Caco-2 (cell line): Measurements from ENCODE around the gene PRSS27. TPM values are rescaled to one million over a fixed set of nuclear protein-coding genes. Genes with fewer than 3 reads are reported as not detected.

ENCODE experiments used
- BruUV-seq: library from RNA; stranded (reverse); fragments of 400-500 nt; replicated peaks from 2 replicates; lab custom pipeline; 2021; lab: Mats Ljungman, UMichigan
- CTCF ChIA-PET: fragments of 300-600 bp; sonication (Branson Sonifier 250); formaldehyde crosslinking; loops from one replicate; lab custom pipeline; 2022; ENCODE audit warnings: antibody characterized with exemption; lab: Charles Lee
- POLR2A ChIA-PET: fragments of 300-600 bp; sonication (Branson Sonifier 250); formaldehyde crosslinking; loops from one replicate; lab custom pipeline; 2022; ENCODE audit warnings: antibody characterized with exemption; lab: Charles Lee
- DNase-seq, 2 experiments: peaks; one replicate each; pipeline versions ENCODE4 v3.0.0 to v3.0.0-alpha.2; 2020 to 2022
- H3K27me3 ChIP-seq: replicated peaks from 2 replicates; pipeline ENCODE4 v1.6.0; 2011; ENCODE audit warnings: low read length; ENCODE audit not compliant: control insufficient read depth, insufficient read depth
- H3K36me3 ChIP-seq: 2 replicates; pipeline ENCODE4 v1.5.1; 2011; ENCODE audit warnings: low read length; ENCODE audit not compliant: control insufficient read depth, insufficient read depth
- H3K4me1 ChIP-seq: fragments of 250-450 bp; sonication (Bioruptor Pico); 2 replicates; pipeline ENCODE4 v1.5.1; 2020; ENCODE audit warnings: mild to moderate bottlenecking
- H3K4me3 ChIP-seq: 2 replicates; pipeline ENCODE4 v1.5.1; 2011; ENCODE audit warnings: low read depth, mild to moderate bottlenecking, control low read depth, low read length
- H3K9me3 ChIP-seq: fragments of 250-450 bp; sonication (Bioruptor Pico); 2 replicates; pipeline ENCODE4 v1.5.1; 2020; ENCODE audit warnings: mild to moderate bottlenecking, moderate library complexity
- H3K27ac Mint-ChIP-seq: one replicate; pipeline ENCODE4 v1.8.0; 2022; ENCODE audit warnings: mixed read lengths; ENCODE audit not compliant: unreplicated experiment
- H3K27me3 Mint-ChIP-seq: one replicate; pipeline ENCODE4 v1.8.0; 2022; ENCODE audit warnings: mixed read lengths; ENCODE audit not compliant: insufficient read depth, unreplicated experiment
- H3K36me3 Mint-ChIP-seq: one replicate; pipeline ENCODE4 v1.8.0; 2022; ENCODE audit warnings: mild to moderate bottlenecking, mixed read lengths; ENCODE audit not compliant: insufficient read depth, unreplicated experiment
- H3K4me1 Mint-ChIP-seq: one replicate; pipeline ENCODE4 v1.8.0; 2022; ENCODE audit warnings: low read depth, mixed read lengths; ENCODE audit not compliant: unreplicated experiment
- H3K4me3 Mint-ChIP-seq: one replicate; pipeline ENCODE4 v1.8.0; 2022; ENCODE audit warnings: mild to moderate bottlenecking, moderate library complexity, mixed read lengths; ENCODE audit not compliant: unreplicated experiment
- H3K9me3 Mint-ChIP-seq: one replicate; pipeline ENCODE4 v1.8.0; 2022; ENCODE audit warnings: mixed read lengths; ENCODE audit not compliant: unreplicated experiment
- intact Hi-C: fragments of 100-400 bp; cut with micrococcal nuclease; formaldehyde crosslinking; loops from one replicate; pipeline ENCODE4 v1.10.0; 2022; ENCODE audit not compliant: unreplicated experiment
- total RNA-seq: library from RNA; stranded (reverse); gene quantifications from 2 replicates; pipeline ENCODE4 v1.2.3, GENCODE V29; 2022
- TF ChIP-seq, protein P1 (sequence below), 2 experiments: fragments of 200-600 bp in 1 of 2; IDR thresholded peaks; 1 replicate in 1 of 2; 2 replicates in 1 of 2; pipeline versions ENCODE4 v1.5.1 to v1.8.0; 2011 to 2022; ENCODE audit warnings: antibody characterized with exemption in 1 of 2, control low read depth in 1 of 2, inconsistent platforms in 1 of 2, low read depth in 1 of 2, low read length in 1 of 2, mild to moderate bottlenecking in 1 of 2, moderate library complexity in 1 of 2; ENCODE audit not compliant: insufficient read depth in 1 of 2, severe bottlenecking in 1 of 2, unreplicated experiment in 1 of 2

PRSS27 gene
- total RNA-seq, 1 experiment from 2014 or later = 1.1 TPM

GRCh38 chr16:2664574-2664982, 55.4 kb downstream of the PRSS27 start:
- CTCF ChIA-PET = no interaction called here

DNA sequence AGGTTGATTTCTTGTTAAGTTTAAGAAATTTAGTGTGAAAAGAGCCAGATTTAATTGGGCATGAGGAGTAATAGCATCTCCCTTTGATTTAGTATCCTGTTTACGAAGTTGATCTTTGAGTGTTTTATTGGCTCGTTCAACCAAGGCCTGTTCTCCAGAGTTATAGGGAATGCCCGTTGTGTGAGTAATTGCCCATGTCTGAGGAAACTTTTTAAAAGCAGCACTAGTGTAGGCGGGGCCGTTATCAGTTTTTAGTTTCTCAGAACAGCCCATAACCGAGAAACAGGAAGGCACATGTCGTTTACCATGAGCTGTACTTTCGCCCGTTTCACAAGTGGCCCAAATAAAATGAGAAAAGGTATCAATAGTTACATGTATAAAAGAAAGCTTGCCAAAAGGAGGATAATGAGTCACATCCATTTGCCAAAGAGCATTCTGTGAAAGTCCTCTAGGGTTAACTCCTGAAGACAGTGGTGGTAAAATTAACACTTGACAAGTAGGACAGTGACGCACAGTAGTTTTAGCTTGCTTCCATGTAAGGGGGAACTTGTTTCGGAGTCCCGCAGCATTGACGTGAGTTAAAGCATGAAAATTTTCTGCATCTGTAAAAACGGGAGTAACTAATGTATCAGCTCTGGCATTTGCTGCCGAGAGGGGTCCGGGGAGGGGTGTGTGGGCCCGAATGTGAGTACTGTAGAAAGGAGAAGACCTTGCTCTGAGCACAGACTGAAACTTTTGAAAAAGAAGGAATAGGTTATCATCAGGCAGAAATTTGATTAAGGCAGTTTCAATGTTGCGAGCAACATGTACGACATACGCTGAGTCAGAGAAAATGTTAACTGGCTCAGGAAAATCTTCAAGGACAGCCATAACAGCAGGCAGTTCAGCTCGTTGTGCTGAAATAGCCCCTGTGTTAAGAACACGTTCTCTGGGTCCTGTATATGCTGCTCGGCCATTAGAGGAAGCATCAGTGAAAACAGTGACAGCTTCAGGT, 56.2 kb downstream of the PRSS27 start:
- no peaks in the 10 kb centered on the region for H3K9me3 ChIP-seq
- H3K36me3 Mint-ChIP-seq = peaks cover 18% of the 10 kb centered on the region
- BruUV-seq = no TSS peak
- H3K27me3 Mint-ChIP-seq = no peaks in the 10 kb centered on the region
- TF ChIP-seq, protein P1, sequence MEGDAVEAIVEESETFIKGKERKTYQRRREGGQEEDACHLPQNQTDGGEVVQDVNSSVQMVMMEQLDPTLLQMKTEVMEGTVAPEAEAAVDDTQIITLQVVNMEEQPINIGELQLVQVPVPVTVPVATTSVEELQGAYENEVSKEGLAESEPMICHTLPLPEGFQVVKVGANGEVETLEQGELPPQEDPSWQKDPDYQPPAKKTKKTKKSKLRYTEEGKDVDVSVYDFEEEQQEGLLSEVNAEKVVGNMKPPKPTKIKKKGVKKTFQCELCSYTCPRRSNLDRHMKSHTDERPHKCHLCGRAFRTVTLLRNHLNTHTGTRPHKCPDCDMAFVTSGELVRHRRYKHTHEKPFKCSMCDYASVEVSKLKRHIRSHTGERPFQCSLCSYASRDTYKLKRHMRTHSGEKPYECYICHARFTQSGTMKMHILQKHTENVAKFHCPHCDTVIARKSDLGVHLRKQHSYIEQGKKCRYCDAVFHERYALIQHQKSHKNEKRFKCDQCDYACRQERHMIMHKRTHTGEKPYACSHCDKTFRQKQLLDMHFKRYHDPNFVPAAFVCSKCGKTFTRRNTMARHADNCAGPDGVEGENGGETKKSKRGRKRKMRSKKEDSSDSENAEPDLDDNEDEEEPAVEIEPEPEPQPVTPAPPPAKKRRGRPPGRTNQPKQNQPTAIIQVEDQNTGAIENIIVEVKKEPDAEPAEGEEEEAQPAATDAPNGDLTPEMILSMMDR (IDR thresholded peaks at IDR 0.05; ENCODE audit: insufficient read depth in 1 of 2, low read depth in 1 of 2, low read length in 1 of 2, severe bottlenecking in 1 of 2, unreplicated experiment in 1 of 2) = no peak
- no peak overlapping the region for H3K27ac Mint-ChIP-seq
- H3K4me3 Mint-ChIP-seq = no peak overlapping the region
- ChIA-PET CTCF (no interaction called here), POLR2A (interaction anchor here (0.6 kb wide), 1 partner anchor 19 kb away, joined by 3 read pairs; the partner anchor contains the start of gene KCTD5)
- H3K4me1 ChIP-seq = peaks cover 11% of the 10 kb centered on the region
- H3K4me3 ChIP-seq = no peak overlapping the region
- DNase-seq = no peak
- H3K9me3 Mint-ChIP-seq = no peaks in the 10 kb centered on the region
- H3K36me3 ChIP-seq = no peaks in the 10 kb centered on the region
- H3K27me3 ChIP-seq = no peaks in the 10 kb centered on the region
- intact Hi-C loops = no loop called here
- peaks cover 12% of the 10 kb centered on the region for H3K4me1 Mint-ChIP-seq

More at GRCh38 chr16:2664574-2664982, 55.4 kb downstream of the PRSS27 start:
- POLR2A ChIA-PET = no interaction called here
- Mint-ChIP-seq H3K27me3 (no peaks in the 10 kb centered on the region), H3K36me3 (peaks cover 17% of the 10 kb centered on the region), H3K4me3 (no peak overlapping the region), H3K9me3 (no peaks in the 10 kb centered on the region), H3K4me1 (peaks cover 11% of the 10 kb centered on the region), H3K27ac (no peak overlapping the region)
- TF ChIP-seq, protein P1 (IDR thresholded peaks at IDR 0.05; ENCODE audit: insufficient read depth in 1 of 2, low read depth in 1 of 2, low read length in 1 of 2, severe bottlenecking in 1 of 2, unreplicated experiment in 1 of 2) = no peak
- BruUV-seq = no TSS peak
- Histone ChIP-seq H3K4me1 (peaks cover 11% of the 10 kb centered on the region), H3K36me3 (no peaks in the 10 kb centered on the region), H3K9me3 (no peaks in the 10 kb centered on the region), H3K27me3 (no peaks in the 10 kb centered on the region), H3K4me3 (no peak overlapping the region)
- intact Hi-C loops = no loop called here
- no peak for DNase-seq

Other genes with a start within 250 kb of the PRSS27 start
- gene NTN3, start 248.9 kb downstream of the PRSS27 start, total RNA-seq = 0.30 and 0.39 TPM in 2 replicates
- gene TBC1D24, start 245.1 kb downstream of the PRSS27 start, total RNA-seq = 20.8 and 22.6 TPM in 2 replicates
- gene ATP6V0C, start 206.3 kb downstream of the PRSS27 start, total RNA-seq = 200 and 204 TPM in 2 replicates
- gene AMDHD2, start 199.9 kb downstream of the PRSS27 start, total RNA-seq = 62.3 and 67.2 TPM in 2 replicates
- 0.63 and 0.68 TPM in 2 replicates for gene CEMP1, start 188.8 kb downstream of the PRSS27 start, total RNA-seq
- gene PDPK1, start 182.2 kb downstream of the PRSS27 start, total RNA-seq = 60.5 and 69.8 TPM in 2 replicates
- gene KCTD5, start 37.7 kb downstream of the PRSS27 start, total RNA-seq = 30.4 and 33.3 TPM in 2 replicates
- 332 and 382 TPM in 2 replicates for gene SRRM2, start 32.4 kb upstream of the PRSS27 start, total RNA-seq
- 175 and 184 TPM in 2 replicates for gene ELOB, start 57.1 kb upstream of the PRSS27 start, total RNA-seq
- gene PRSS33, start 67.3 kb upstream of the PRSS27 start, total RNA-seq = not detected in 2 replicates
- not detected in 2 replicates for gene PRSS41, start 78.2 kb upstream of the PRSS27 start, total RNA-seq
- gene PRSS21, start 97.0 kb upstream of the PRSS27 start, total RNA-seq = not detected in 2 replicates
- 0.34 TPM in 1 of 2 replicates, not detected in the other for gene ZG16B, start 110.1 kb upstream of the PRSS27 start, total RNA-seq
- gene PRSS22, start 137.9 kb upstream of the PRSS27 start, total RNA-seq = 131 TPM in 2 replicates
- 26.0 and 28.7 TPM in 2 replicates for gene FLYWCH2, start 163.0 kb upstream of the PRSS27 start, total RNA-seq
- gene FLYWCH1, start 191.7 kb upstream of the PRSS27 start, total RNA-seq = 23.3 and 27.9 TPM in 2 replicates
- 1.9 and 2.2 TPM in 2 replicates for gene KREMEN2, start 244.1 kb upstream of the PRSS27 start, total RNA-seq
- 12.0 and 13.4 TPM in 2 replicates for gene PAQR4, start 249.1 kb upstream of the PRSS27 start, total RNA-seq